ENCODE data around the gene ASPHD2. TPM values are rescaled to one million over a fixed set of nuclear protein-coding genes. Genes with fewer than 3 reads are reported as not detected.
A peak's percentile ranks its signal among the peaks of the same experiment; 100 is the strongest.

ASPHD2 gene
- total and polyA plus RNA-seq, 7 experiments from 2014 or later = 1.5 to 18.1 (median 2.7) TPM

GRCh38 chr22:26460202-26460601 lies 31.1 kb downstream of the ASPHD2 start:
- ATAC-seq (no peak), DNase-seq (no peak)
- H3K4me1 ChIP-seq (ENCODE audit: control insufficient read depth in 2 of 2, insufficient read depth in 2 of 2, low read length in 2 of 2) = no peaks in the 10 kb centered on the region
- H3K27ac Mint-ChIP-seq = peak overlapping the region in 1 of 9 donors; percentile 21
- intact Hi-C loops (cut with micrococcal nuclease) = loop anchor here in 1 of 2 donors (5.0 kb wide), 1 partner anchor 33 kb away; the partner anchor contains the start of gene ASPHD2
- no peak overlapping the region for H3K4me3 ChIP-seq (ENCODE audit: low read length)
- H3K27ac ChIP-seq (ENCODE audit: low read depth, low read length) = no peak overlapping the region
- CTCF ChIA-PET = interaction anchor here (1.0 to 5.2 kb wide), 6 partner anchors 24 to 184 kb away, joined by 3 to 50 read pairs (median 4); partner anchors contain the start of genes HPS4 and SRRD
- H3K9me3 Mint-ChIP-seq = no peaks in the 10 kb centered on the region
- H3K36me3 ChIP-seq (ENCODE audit: control insufficient read depth in 2 of 3, insufficient read depth in 3 of 3, low read length in 3 of 3) = peaks cover 5 to 75% (median 5%) of the 10 kb centered on the region in 3 experiments
- H3K4me3 Mint-ChIP-seq = no peak overlapping the region
- H3K27me3 ChIP-seq (ENCODE audit: control insufficient read depth in 2 of 2, insufficient read depth in 2 of 2, low read length in 2 of 2) = no peaks in the 10 kb centered on the region
- peaks cover 7 to 35% (median 12%) of the 10 kb centered on the region in 5 donors for H3K36me3 Mint-ChIP-seq
- H3K9me3 ChIP-seq (ENCODE audit: control insufficient read depth in 2 of 3, low read length in 3 of 3) = no peaks in the 10 kb centered on the region
- H3K27me3 Mint-ChIP-seq = no peaks in the 10 kb centered on the region
- POLR2A ChIA-PET = no interaction called here
- H3K4me1 Mint-ChIP-seq = peaks cover 0 to 6% (median 4%) of the 10 kb centered on the region in 7 donors

- DNase-seq = peak in 4 of 9 donors; percentile 15 to 45 (median 30)
- peaks cover 0 to 37% (median 12%) of the 10 kb centered on the region in 5 donors for H3K36me3 Mint-ChIP-seq
- ChIA-PET CTCF (interaction anchor here (0.9 to 5.2 kb wide), 7 partner anchors 31 to 183 kb away, joined by 3 to 50 read pairs (median 5); no protein-coding TSS in a partner anchor), POLR2A (no interaction called here)
- H3K9me3 Mint-ChIP-seq = no peaks in the 10 kb centered on the region
- intact Hi-C loops (cut with micrococcal nuclease) = loop anchor here (1.0 to 5.0 kb wide), 3 partner anchors 34 to 97 kb away; partner anchors contain the start of gene ASPHD2 (in 1 of the 2)
- peak overlapping the region in 2 of 9 donors; percentile 42 to 56 for H3K27ac Mint-ChIP-seq
- H3K4me1 Mint-ChIP-seq = peaks cover 0 to 6% (median 4%) of the 10 kb centered on the region in 7 donors
- Histone ChIP-seq H3K4me1 (ENCODE audit: control insufficient read depth in 2 of 2, insufficient read depth in 2 of 2, low read length in 2 of 2) (no peaks in the 10 kb centered on the region), H3K9me3 (ENCODE audit: control insufficient read depth in 2 of 3, low read length in 3 of 3) (no peaks in the 10 kb centered on the region), H3K27me3 (ENCODE audit: control insufficient read depth in 2 of 2, insufficient read depth in 2 of 2, low read length in 2 of 2) (no peaks in the 10 kb centered on the region), H3K36me3 (ENCODE audit: control insufficient read depth in 2 of 3, insufficient read depth in 3 of 3, low read length in 3 of 3) (peaks cover 0 to 80% (median 5%) of the 10 kb centered on the region in 3 experiments), H3K4me3 (ENCODE audit: low read length) (no peak overlapping the region), H3K27ac (ENCODE audit: low read depth, low read length) (no peak overlapping the region)
- H3K4me3 Mint-ChIP-seq = no peak overlapping the region
- peak; percentile 66 for ATAC-seq
- no peaks in the 10 kb centered on the region for H3K27me3 Mint-ChIP-seq
Observed at GRCh38 chr22:26461188-26461810, 32.2 kb downstream of the ASPHD2 start.

DNA sequence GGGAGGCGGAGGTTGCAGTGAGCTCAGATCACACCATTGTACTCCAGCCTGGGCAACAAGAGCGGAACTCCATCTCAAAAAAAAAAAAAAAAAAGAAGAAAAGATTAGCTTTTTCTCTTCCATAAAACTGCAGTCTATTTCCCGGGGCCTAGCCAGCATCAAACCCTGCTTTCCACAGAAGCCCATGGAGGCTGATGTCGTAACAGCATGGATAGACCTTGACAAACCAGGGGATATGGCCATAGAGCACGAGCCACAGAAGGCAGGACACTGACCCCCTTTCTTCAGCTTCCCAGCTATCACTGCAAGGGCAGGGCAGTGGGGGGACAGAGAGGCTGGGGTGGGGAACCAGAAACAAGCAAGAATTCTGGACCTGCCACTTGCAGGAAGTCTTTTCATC lies 33.0 kb downstream of the ASPHD2 start:
- intact Hi-C loops (cut with micrococcal nuclease) = loop anchor here in 1 of 2 donors (5.0 kb wide), 1 partner anchor 35 kb away; the partner anchor contains the start of gene ASPHD2
- CTCF ChIA-PET = interaction anchor here (0.9 to 5.2 kb wide), 5 partner anchors 32 to 100 kb away, joined by 3 to 50 read pairs (median 5); no protein-coding TSS in a partner anchor
- Mint-ChIP-seq H3K9me3 (no peaks in the 10 kb centered on the region), H3K4me3 (no peak overlapping the region), H3K4me1 (peaks cover 0 to 6% (median 4%) of the 10 kb centered on the region in 7 donors), H3K36me3 (peaks cover 0 to 42% (median 12%) of the 10 kb centered on the region in 5 donors), H3K27me3 (no peaks in the 10 kb centered on the region), H3K27ac (no peak overlapping the region)
- POLR2A ChIA-PET = no interaction called here
- Histone ChIP-seq H3K27me3 (ENCODE audit: control insufficient read depth in 2 of 2, insufficient read depth in 2 of 2, low read length in 2 of 2) (no peaks in the 10 kb centered on the region), H3K9me3 (ENCODE audit: control insufficient read depth in 2 of 3, low read length in 3 of 3) (no peaks in the 10 kb centered on the region), H3K4me3 (ENCODE audit: low read length) (no peak overlapping the region), H3K27ac (ENCODE audit: low read depth, low read length) (no peak overlapping the region), H3K4me1 (ENCODE audit: control insufficient read depth in 2 of 2, insufficient read depth in 2 of 2, low read length in 2 of 2) (no peaks in the 10 kb centered on the region), H3K36me3 (ENCODE audit: control insufficient read depth in 2 of 3, insufficient read depth in 3 of 3, low read length in 3 of 3) (peaks cover 0 to 82% (median 5%) of the 10 kb centered on the region in 3 experiments)
- DNase-seq (no peak), ATAC-seq (no peak)

GRCh38 chr22:26462641-26463040 lies 33.6 kb downstream of the ASPHD2 start:
- Mint-ChIP-seq H3K9me3 (no peaks in the 10 kb centered on the region), H3K27ac (no peak overlapping the region), H3K4me3 (no peak overlapping the region), H3K36me3 (peaks cover 0 to 39% (median 8%) of the 10 kb centered on the region in 5 donors), H3K4me1 (peaks cover 0 to 6% (median 4%) of the 10 kb centered on the region in 7 donors), H3K27me3 (no peaks in the 10 kb centered on the region)
- DNase-seq (no peak), ATAC-seq (no peak)
- POLR2A ChIA-PET = interaction anchor here (0.6 kb wide), 1 partner anchor 98 kb away, joined by 3 read pairs; no protein-coding TSS in a partner anchor
- H3K36me3 ChIP-seq (ENCODE audit: control insufficient read depth in 2 of 3, insufficient read depth in 3 of 3, low read length in 3 of 3) = peaks cover 0 to 81% (median 5%) of the 10 kb centered on the region in 3 experiments
- H3K4me3 ChIP-seq (ENCODE audit: low read length) = no peak overlapping the region
- CTCF ChIA-PET = interaction anchor here (1.0 to 5.2 kb wide), 2 partner anchors 65 to 76 kb away, joined by 3 to 50 read pairs; no protein-coding TSS in a partner anchor
- H3K27ac ChIP-seq (ENCODE audit: low read depth, low read length) = no peak overlapping the region
- no peaks in the 10 kb centered on the region for H3K9me3 ChIP-seq (ENCODE audit: control insufficient read depth in 2 of 3, low read length in 3 of 3)
- H3K4me1 ChIP-seq (ENCODE audit: control insufficient read depth in 2 of 2, insufficient read depth in 2 of 2, low read length in 2 of 2) = no peaks in the 10 kb centered on the region
- no peaks in the 10 kb centered on the region for H3K27me3 ChIP-seq (ENCODE audit: control insufficient read depth in 2 of 2, insufficient read depth in 2 of 2, low read length in 2 of 2)
- intact Hi-C loops (cut with micrococcal nuclease) = loop anchor here in 1 of 2 donors (5.0 kb wide), 1 partner anchor 35 kb away; the partner anchor contains the start of gene ASPHD2

DNA sequence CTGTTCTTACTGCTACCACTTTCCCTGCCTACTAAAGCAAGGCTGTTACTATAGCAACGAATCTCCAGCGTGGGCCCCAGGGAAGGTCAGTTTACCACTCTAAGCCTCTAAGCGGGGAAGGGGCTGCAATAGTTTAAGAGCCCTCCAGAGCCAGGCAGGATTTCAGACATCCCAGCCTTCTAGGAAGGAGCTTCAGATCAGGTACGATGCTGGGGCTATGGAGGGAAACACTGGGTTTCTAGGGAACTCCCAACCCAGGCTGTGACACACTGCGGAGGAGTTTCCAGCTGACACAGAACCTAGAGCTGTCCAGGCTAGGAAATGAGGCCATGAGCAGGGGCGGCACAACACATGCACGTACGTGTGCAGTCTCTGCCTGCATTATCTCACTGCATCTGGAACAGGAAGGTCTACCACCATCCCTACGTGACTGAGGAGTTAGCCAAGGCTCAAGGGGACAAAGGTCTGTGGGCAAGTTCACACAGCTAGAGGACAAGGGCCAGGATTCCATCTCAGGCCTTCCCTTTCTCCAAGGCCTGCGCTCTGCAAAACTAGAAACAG lies 34.1 kb downstream of the ASPHD2 start:
- peaks cover 0 to 79% (median 6%) of the 10 kb centered on the region in 3 experiments for H3K36me3 ChIP-seq (ENCODE audit: control insufficient read depth in 2 of 3, insufficient read depth in 3 of 3, low read length in 3 of 3)

DNA sequence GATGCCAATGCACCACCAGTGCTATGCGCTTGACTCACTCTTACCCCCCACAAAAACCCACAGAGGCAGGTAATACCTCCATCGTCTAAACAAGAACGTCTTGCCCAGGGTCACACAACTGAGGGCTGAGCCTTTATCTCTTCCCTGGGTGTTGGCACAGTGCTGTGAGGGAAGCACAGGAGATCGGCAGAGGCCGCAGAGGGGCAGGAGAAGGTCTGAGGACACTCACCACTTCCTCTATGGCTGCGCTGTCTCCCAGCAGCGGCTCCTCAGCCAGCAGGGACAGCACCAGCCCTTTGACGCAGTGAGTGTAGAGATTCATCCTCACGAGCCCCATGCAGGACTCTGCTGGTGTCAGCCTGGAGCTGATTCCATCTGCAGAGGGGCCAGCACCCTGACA lies 34.6 kb downstream of the ASPHD2 start:
- H3K27me3 ChIP-seq (ENCODE audit: control insufficient read depth in 2 of 2, insufficient read depth in 2 of 2, low read length in 2 of 2) = no peaks in the 10 kb centered on the region
- H3K36me3 Mint-ChIP-seq = peaks cover 2 to 45% (median 10%) of the 10 kb centered on the region in 5 donors
- CTCF ChIA-PET = interaction anchor here (0.6 to 5.2 kb wide), 2 partner anchors 66 to 81 kb away, joined by 5 to 50 read pairs; no protein-coding TSS in a partner anchor
- H3K36me3 ChIP-seq (ENCODE audit: control insufficient read depth in 2 of 3, insufficient read depth in 3 of 3, low read length in 3 of 3) = peaks cover 0 to 79% (median 12%) of the 10 kb centered on the region in 3 experiments
- H3K27ac Mint-ChIP-seq = no peak overlapping the region
- H3K4me1 ChIP-seq (ENCODE audit: control insufficient read depth in 2 of 2, insufficient read depth in 2 of 2, low read length in 2 of 2) = no peaks in the 10 kb centered on the region
- intact Hi-C loops (cut with micrococcal nuclease) = loop anchor here in 1 of 2 donors (5.0 kb wide), 1 partner anchor 36 kb away; the partner anchor contains the start of gene ASPHD2
- H3K9me3 Mint-ChIP-seq = no peaks in the 10 kb centered on the region
- POLR2A ChIA-PET = no interaction called here
- no peak overlapping the region for H3K4me3 Mint-ChIP-seq
- no peak for DNase-seq
- no peaks in the 10 kb centered on the region for H3K27me3 Mint-ChIP-seq
- no peak overlapping the region for H3K27ac ChIP-seq (ENCODE audit: low read depth, low read length)
- no peak overlapping the region for H3K4me3 ChIP-seq (ENCODE audit: low read length)
- peaks cover 0 to 6% (median 4%) of the 10 kb centered on the region in 7 donors for H3K4me1 Mint-ChIP-seq
- H3K9me3 ChIP-seq (ENCODE audit: control insufficient read depth in 2 of 3, low read length in 3 of 3) = no peaks in the 10 kb centered on the region
- ATAC-seq = peak; percentile 18

More for the DNA sequence above, 34.1 kb downstream of the ASPHD2 start:
- H3K4me3 ChIP-seq (ENCODE audit: low read length) = no peak overlapping the region
- DNase-seq (no peak), ATAC-seq (no peak)
- H3K27ac ChIP-seq (ENCODE audit: low read depth, low read length) = no peak overlapping the region
- H3K9me3 ChIP-seq (ENCODE audit: control insufficient read depth in 2 of 3, low read length in 3 of 3) = no peaks in the 10 kb centered on the region
- Mint-ChIP-seq H3K27ac (peak overlapping the region in 1 of 9 donors; percentile 5), H3K4me1 (peaks cover 0 to 6% (median 4%) of the 10 kb centered on the region in 7 donors), H3K27me3 (no peaks in the 10 kb centered on the region), H3K36me3 (peaks cover 0 to 40% (median 7%) of the 10 kb centered on the region in 5 donors), H3K4me3 (no peak overlapping the region), H3K9me3 (no peaks in the 10 kb centered on the region)
- ChIA-PET POLR2A (interaction anchor here (0.6 kb wide), 1 partner anchor 99 kb away, joined by 3 read pairs; no protein-coding TSS in a partner anchor), CTCF (interaction anchor here (1.0 to 5.2 kb wide), 2 partner anchors 65 to 76 kb away, joined by 3 to 50 read pairs; no protein-coding TSS in a partner anchor)
- no peaks in the 10 kb centered on the region for H3K27me3 ChIP-seq (ENCODE audit: control insufficient read depth in 2 of 2, insufficient read depth in 2 of 2, low read length in 2 of 2)
- no peaks in the 10 kb centered on the region for H3K4me1 ChIP-seq (ENCODE audit: control insufficient read depth in 2 of 2, insufficient read depth in 2 of 2, low read length in 2 of 2)
- intact Hi-C loops (cut with micrococcal nuclease) = loop anchor here in 1 of 2 donors (5.0 kb wide), 1 partner anchor 36 kb away; the partner anchor contains the start of gene ASPHD2

Measured in naive thymus-derived CD4-positive, alpha-beta T cell (primary cell).